K562 (cell line): Measurements from ENCODE around the gene OR2V1. TPM values are rescaled to one million over a fixed set of nuclear protein-coding genes. Genes with fewer than 3 reads are reported as not detected.
A peak's percentile ranks its signal among the peaks of the same experiment; 100 is the strongest.

Experiments
- BCLAF1 ChIP-seq, 2 experiments: fragments of 450-650 bp in 1 of 2; IDR thresholded peaks; 2 replicates each; pipeline ENCODE4 v1.6.1; 2011 to 2017; ENCODE audit warnings: low read depth in 2 of 2, antibody characterized with exemption in 1 of 2, borderline replicate concordance in 1 of 2, low read length in 1 of 2, mild to moderate bottlenecking in 1 of 2, mixed read lengths in 1 of 2; ENCODE audit not compliant: control insufficient read depth in 1 of 2
- MXD1 ChIP-seq: fragments of 250-450 bp; sonication (Bioruptor Pico); IDR thresholded peaks from 2 replicates; pipeline ENCODE4 v1.8.0; 2021; ENCODE audit warnings: borderline replicate concordance, mild to moderate bottlenecking, moderate library complexity; ENCODE audit not compliant: poor library complexity, severe bottlenecking
- PHTF2 ChIP-seq: fragments of 250-450 bp; sonication (Bioruptor Pico); IDR thresholded peaks from 2 replicates; pipeline ENCODE4 v1.5.0; 2021; ENCODE audit warnings: mild to moderate bottlenecking
- SMARCC2 ChIP-seq: fragments of 450-650 bp; IDR thresholded peaks from 2 replicates; pipeline ENCODE4 v1.6.1; 2017; ENCODE audit warnings: antibody characterized with exemption, moderate library complexity, mild to moderate bottlenecking, low read depth
- ZNF318 ChIP-seq, 2 experiments: fragments of 450-650 bp; IDR thresholded peaks; 2 replicates each; pipeline ENCODE4 v1.6.1; 2016; ENCODE audit warnings: mild to moderate bottlenecking in 2 of 2, borderline replicate concordance in 1 of 2, low read depth in 1 of 2, moderate library complexity in 1 of 2
- ZNF609 ChIP-seq: sonication (generic); formaldehyde crosslinking; IDR thresholded peaks from 2 replicates; pipeline ENCODE4 v1.8.1; 2023; ENCODE audit warnings: missing genetic modification reagents, mild to moderate bottlenecking, borderline replicate concordance
- polyA plus RNA-seq, 8 experiments: library from polyadenylated mRNA; depleted of rRNA in 4 of 8; stranded (reverse) in 5 of 8; unstranded in 3 of 8; fragments of >200 nt; fragmentation: Nextera tagmentation in 2 of 8; fragmentation: Illumina TruSeq in 1 of 8; extraction: Ambion mirVana in 2 of 8; extraction: Trizol in 1 of 8; gene quantifications; 2 replicates each; pipeline versions ENCODE4 v1.2.1 to v1.2.3, GENCODE V29; 2011 to 2014; ENCODE audit warnings: inconsistent platforms in 1 of 8, missing spikeins in 1 of 8
- total RNA-seq, 7 experiments: library from RNA; depleted of rRNA in 6 of 7; stranded (reverse); fragments of >200 nt in 6 of 7; fragmentation: Illumina TruSeq in 2 of 7; extraction: Trizol in 2 of 7; gene quantifications; 2 replicates each; pipeline versions ENCODE4 v1.2.1 to v1.2.3, GENCODE V29; 2011 to 2021; ENCODE audit warnings: low replicate concordance in 1 of 7

OR2V1 gene
- total and polyA plus RNA-seq, 9 of the 15 experiments (the other 6 are each of a cell fraction or from before 2014, with no cell fraction given), result 0.04 to 0.28 (median 0.15) TPM; not detected in 5

- TF ChIP-seq ZNF318 (IDR thresholded peaks at IDR 0.05; ENCODE audit: borderline replicate concordance in 1 of 2, low read depth in 1 of 2) (no peak), MXD1 (CRISPR knock-in tag) (no peak), SMARCC2 (0 out of 2 replicates have a peak, but pooled peaks have one; percentile 9), ZNF609 (CRISPR knock-in tag) (no peak), PHTF2 (CRISPR knock-in tag) (no peak), BCLAF1 (IDR thresholded peaks at IDR 0.05; ENCODE audit: borderline replicate concordance in 1 of 2, control insufficient read depth in 1 of 2, low read depth in 2 of 2, low read length in 1 of 2) (no peak)
Observed at GRCh38 chr5:181163487-181164075, 32.6 kb upstream of the OR2V1 start (continued).
